Stimulated activated CD4-positive, alpha-beta T cell treated with anti-CD3 and anti-CD28 coated beads, Interleukin-4, amount 100 ng/mL, for 48 hours (primary cell): ENCODE data around the gene RNF14.

Experiments used
- DNase-seq, 2 donors: peaks; one replicate each; pipeline ENCODE4 v3.0.0-alpha.2; 2020; ENCODE audit warnings: low read depth in 2 of 2

RNF14 gene

DNA sequence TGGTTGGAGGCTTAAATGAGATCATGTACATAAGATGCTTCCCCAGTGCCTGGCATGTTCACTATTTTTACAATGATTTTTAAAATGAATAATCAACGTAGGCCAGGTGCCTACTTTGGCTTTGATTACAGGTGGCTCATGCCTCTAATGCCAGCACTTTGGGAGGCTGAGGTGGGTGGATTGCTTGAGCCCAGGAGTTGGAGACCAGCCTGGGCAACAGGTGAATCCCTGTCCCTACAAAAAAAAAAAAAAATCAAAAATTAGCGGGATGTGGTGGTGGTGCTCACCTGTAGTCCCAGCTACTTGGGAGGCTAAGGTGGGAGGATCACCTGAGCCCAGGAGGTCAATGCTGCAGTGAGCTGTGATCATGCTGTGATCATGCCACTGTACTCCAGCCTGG is 20.1 kb upstream of the RNF14 start:
- DNase-seq: no peak

DNA sequence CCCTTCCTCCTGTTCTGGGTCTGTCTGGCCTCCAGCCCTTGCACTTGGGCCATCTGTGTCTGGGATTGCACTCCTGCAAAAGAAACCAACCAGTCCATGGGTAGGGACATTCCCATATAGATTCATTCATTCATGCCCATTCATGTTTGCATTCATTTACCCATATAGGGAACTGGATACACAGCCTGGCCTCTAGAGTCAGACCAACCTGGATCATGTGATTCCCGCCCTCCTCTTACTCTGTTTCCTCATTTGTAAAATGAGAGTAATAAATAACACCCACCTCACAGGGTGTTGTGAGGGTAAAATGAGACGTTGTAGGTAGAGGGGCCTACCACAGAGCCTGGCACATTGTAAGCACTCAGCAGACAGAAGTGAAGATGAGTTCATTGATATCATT is 19.4 kb upstream of the RNF14 start:
- no peak for DNase-seq

DNA sequence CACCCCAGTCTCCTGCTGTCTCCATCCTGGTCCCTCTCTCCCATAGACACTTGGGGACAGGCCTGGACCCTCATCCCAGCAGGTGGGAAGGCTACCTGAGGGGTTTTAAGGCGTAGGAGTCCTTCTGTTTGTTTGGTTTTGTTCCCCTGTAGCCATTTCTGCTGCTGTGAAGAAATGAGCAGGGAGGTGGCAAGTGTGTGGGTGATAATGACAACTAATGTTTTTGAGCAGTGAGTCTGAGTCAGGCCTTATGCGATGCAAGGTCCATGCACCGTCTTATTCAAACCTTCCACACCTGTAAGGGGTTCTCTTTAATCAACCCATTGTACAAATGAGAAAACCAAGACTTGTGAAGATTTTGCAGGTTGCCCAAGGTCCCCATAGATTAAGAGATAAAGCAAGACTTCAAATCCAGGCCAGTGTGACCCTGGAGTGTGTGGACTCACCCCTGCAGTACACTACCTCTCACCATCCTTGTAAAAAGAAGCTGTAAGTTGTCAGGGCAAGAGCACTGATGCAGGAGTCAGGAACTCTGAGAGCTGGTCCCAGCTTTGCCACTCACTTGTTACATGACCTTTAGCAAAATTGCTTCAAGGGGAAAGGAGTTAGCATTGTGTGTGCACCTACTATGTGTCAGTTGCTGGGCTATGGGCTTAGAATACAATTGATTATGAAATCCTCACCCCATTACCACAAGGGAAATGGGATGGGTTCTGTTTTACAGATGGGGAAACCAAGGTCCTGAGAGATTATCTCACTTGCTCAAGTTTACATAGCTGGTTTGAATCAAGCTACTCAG is 18.5 kb upstream of the RNF14 start:
- no peak for DNase-seq

DNA sequence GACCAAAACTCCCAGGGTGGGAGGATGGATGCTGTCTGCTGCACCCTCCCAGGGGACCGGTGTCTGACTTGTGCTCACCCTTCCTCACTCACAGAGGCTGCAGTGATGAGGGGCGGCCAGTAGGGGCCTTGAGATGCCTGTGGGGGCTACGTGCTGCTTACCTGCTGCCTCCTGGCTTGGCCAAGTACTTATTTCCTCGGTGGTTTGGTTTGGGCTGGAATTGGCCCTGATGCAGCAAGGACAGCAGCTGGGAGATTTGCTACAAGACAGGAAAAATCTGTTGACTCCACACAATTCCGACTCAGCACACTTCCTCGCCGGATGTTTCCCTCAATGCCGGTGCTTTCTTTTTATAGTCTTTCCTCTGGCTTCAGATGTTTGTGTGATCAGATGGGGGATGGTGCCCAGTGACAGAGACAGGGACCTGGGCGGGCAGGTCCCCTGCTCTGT is 17.5 kb upstream of the RNF14 start:
- no peak for DNase-seq

DNA sequence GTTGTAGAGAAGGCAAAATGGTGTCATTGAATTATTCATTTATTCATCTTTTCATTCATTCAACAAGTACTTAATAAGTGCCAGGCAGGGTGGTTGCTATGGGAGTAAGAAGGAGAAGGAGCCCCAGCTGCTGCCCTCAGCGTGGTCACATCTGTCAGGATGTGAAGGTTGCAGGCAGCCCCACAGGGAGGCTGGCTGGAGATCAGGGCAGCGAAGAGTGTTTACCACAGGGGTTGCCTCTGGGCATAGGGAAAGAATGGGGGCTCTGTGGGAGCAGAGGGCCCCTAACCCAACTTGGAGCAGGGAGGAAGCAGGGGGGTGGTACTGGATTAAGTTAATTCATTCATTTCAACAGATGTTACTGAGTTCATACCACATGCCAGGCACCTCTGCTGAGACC is 16.9 kb upstream of the RNF14 start:
- DNase-seq: no peak

DNA sequence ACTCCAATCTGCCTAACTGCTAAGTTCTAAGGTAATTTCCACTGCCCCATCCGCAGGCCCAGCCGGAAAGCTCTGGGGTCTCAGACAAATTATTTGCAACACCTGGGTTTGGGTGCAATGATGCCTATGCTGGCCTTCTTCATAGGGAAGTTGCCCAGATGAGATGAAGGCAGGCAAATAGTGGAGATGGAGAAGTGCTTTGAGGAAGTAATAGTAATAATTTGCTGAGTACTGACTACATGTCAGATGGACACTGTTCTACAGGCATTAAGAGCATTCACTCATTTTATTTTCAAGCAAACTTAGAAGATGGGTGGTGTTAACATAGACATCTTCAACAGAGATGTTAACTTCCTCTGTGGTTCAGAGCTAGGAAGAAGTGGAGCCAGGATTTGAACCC is 14.7 kb upstream of the RNF14 start:
- no peak for DNase-seq

DNA sequence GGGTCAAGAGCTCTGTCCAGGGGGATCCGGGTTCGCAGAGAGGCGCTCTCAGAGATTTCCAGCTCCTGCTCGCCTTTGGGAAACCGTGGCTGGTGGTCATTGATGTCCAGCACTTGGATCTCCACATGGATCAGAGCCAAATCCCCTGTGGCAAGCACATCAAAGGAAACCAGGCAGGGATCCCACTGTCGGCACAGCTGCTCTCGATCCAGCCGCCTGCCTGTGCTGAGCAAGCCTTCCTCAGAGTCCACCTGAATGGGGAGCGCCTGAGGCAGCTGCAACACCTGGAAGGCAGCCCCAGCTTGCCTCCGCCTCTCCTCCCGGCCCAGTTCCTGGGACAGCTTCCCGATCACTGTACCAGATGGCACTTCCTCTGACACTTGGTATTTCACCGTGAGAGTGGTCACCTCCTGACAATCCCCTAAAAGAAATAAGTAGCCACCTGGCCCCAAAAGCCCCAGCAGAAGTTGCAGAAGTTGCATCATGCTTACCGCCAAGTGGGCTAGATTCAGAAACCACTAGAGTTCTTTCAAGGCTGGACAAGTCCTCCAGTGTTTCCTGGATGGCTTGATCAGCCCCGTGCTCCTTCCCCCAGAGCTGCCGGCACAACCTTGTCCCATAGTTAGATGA is 11.4 kb upstream of the RNF14 start:
- DNase-seq: no peak

DNA sequence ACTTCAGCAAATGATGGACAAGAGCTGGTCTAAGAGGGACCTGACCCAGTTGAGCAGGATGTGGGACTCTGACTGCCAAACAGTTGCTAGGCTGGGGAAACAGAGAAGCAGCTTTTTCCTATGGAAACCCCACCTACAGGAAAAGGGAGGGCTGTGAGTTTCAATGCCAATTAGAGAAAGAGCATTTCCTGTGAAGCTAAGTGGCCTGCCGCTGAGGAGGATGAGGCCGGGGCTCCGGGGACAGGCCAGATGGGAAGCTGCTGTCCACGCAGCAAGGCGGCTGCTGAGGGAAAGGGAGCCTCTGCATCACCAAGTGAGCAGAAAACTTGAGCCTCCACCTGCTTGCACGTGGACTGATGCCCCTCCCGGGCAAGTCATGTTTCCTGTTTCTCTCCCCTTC is 10.8 kb upstream of the RNF14 start, which contains the start of gene PCDH12:
Gene PCDH12, minus strand, starts transcription at position 90 of the 400 bp plus-strand sequence. CDS start 351 bp downstream, outside the sequence.
- DNase-seq: no peak

DNA sequence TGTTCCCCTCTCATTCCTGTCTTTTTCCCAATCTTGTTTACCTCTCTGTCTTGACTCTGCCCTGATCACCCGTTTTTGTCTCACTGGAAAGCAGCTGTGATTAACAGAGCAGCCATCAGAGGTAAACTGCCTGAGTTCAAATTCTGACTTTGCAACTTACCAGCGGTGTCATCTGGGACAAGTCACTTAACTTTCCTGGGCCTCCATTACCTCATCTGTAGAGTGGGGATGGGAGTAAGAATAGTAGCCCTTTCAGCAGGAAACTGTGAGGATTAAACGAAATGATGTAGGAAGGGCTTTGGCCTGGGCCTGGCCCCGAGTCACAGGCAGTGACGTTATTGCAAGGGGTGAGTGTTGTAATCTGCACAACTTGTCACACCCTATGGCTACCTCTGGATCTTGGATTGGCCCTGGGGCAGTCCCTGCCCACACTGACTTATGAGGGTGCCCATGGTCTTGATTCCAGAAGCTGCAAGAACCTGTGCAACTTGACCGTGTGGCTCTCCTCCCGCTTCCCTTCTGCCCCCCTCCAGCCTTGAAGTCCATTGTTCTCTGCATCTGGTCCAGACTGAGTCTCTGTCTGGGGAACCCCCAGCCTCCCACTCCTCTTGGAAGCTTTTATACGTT is 10.2 kb upstream of the RNF14 start:
- DNase-seq: no peak

DNA sequence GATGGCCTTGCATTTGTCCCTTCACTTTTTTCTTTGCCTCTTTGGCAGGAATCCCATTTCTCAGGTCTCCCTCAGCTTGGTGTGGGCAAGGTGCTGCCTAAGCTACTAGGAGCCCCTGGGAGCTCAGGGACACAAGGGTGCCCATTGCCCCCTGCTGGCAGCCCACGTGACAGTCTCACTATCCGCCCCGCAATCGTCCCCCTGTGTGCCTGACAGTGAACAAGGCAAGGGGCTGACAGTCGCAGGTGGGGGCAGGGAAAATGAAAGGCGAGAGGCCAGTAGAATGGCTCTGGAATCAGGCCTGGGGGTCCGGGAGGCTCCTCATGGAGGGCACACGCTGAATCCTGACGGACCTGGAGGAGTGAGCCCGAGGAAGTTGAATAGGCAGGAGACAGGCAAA is 8.9 kb upstream of the RNF14 start:
- DNase-seq: no peak

DNA sequence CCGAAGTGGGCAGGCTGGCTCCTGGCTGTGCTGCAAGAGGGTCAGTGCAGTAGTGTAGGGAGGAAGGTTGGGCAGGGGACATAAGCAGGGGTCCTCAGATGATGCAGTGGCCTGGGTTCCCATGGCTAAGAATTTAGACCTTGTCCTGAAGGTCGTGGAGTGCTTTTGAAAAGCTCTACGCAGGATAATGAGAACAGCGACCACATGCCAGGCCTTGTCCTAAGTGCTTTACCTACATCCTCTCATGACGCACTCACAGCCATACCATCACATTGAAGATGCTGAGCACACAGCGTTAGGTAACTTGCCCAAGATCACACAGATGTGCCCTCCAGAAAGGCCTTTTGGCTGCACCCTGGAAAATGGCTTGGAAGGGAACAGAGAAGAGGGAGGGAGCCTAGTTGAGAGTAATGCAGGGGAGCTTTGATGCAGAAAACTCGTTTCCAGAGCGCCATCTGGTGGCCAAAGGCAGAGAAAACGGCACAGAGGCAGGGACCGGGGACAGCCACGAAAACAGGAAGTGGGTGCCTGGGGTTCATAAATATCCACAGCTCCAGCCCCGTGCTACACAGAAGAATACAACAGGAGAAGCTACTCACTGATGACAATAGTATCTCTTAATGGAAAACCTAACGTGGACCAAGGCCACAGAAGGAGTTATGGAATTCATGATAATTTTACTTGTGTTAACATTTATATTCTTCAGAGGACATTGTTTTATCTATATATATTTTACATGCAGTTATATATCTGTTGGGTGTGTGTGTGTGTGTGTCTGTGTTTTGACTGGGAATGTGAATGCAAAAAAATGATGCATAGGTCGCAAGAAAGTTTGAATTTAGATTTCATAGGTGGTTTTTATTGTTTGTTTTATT is 8.2 kb upstream of the RNF14 start:
- DNase-seq: peak; percentile 85 to 88

DNA sequence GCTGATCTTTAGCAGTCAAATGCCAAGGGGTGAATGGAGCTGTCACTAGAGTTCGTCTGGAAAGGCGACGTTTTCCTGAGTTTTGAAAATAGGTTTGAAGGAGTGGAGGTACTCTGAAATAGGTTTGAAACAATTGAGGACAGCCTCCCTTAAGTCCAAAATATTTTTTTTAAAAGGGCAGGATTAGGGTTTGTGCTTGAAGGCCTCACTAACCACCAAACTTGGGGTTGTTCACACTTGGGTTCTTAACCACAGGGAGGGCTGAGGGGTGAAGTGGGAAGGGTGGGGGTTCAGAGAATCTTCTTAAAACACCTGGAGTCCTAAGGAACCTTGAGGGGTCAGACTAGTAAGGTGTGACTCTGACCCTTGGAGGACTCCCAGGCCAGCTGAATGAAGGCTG is 7.4 kb upstream of the RNF14 start:
- DNase-seq: no peak

DNA sequence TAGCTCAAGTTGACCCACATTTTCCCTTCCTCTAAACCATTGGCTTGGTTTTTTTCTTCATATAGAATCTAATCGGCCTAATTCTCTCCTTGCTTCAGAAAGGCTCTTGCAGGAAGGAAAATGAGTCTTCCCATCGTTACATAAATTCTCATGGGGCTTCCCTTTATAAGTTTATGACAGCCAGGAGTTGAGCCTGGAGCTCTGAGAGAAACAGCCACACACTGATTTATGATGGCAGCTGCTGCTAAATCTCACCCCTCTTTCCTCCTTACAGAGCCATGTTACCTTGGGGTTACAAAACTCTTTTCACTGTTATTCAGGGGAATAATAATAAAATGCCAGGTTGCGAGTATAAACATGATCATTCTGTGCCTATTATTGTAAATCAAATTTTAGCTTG is 5.2 kb upstream of the RNF14 start:
- no peak for DNase-seq

DNA sequence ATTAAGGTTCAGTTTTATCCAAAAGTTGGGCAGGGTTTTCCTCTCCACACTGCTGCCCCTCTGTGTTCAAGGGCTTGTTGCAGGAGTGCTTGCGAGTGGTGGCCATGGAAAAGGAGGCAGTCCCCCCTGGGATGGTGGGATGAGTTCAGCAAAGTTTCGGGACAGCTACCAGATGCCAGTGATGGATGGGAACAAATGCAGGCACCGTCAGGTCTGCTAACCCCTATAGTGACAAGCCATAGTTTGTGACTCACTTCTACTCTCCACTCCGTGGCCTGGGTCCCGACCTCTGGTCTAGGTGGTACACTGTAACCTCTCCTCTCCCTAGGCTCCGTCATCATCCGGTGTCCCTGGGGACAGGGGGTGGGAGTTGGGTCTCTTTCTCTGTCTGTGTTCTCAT is 3.8 kb upstream of the RNF14 start:
- no peak for DNase-seq

DNA sequence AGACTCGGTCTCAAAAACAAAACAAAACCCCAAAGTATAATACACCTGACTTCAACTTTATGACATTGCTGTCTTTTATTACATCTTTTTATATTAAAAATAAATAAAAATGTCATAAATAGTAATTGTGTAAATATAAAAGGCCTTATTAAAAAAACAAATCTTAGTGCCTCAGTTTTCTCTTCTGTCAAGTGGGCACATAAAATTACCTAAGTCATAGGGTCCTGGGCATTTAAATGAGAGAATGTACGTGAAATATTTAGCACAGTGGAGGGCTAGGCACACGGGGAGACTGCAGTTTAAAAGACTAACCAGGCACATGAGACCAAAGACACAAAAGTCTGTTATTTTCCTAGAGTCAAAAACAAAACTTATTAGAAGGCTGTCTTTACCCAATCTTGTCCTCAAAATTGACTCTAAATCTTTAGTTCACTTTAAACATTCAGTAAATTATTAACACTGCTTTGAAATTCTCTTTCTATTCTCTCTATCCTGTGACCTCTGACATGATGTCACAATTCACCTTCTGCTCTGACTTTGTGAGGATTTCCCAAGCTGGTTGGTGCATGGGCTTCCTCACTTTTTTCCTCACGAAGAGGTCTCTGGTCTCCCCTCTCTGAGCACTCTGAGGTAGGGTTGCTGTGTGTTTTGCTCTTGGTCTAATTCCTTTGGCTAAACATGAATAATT is 2.5 kb upstream of the RNF14 start:
- no peak for DNase-seq

DNA sequence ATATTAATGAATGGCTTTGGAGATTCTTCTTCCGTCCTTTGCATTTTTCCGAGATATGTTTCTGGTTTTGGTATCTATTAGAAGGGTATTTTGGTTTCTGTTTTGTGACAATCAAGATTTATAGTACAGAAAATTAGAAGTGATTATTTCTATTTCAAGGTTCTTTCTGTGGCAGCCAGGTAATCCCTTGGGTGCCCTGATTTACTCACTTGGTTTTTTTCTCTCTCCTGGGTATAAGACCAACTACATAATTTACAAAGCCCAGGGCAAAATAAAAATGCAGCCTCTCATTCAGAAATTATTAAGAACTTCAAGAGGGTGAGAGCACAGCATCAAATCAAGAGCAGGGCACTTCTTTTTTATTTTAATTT is 2.0 kb upstream of the RNF14 start:
- DNase-seq: no peak

DNA sequence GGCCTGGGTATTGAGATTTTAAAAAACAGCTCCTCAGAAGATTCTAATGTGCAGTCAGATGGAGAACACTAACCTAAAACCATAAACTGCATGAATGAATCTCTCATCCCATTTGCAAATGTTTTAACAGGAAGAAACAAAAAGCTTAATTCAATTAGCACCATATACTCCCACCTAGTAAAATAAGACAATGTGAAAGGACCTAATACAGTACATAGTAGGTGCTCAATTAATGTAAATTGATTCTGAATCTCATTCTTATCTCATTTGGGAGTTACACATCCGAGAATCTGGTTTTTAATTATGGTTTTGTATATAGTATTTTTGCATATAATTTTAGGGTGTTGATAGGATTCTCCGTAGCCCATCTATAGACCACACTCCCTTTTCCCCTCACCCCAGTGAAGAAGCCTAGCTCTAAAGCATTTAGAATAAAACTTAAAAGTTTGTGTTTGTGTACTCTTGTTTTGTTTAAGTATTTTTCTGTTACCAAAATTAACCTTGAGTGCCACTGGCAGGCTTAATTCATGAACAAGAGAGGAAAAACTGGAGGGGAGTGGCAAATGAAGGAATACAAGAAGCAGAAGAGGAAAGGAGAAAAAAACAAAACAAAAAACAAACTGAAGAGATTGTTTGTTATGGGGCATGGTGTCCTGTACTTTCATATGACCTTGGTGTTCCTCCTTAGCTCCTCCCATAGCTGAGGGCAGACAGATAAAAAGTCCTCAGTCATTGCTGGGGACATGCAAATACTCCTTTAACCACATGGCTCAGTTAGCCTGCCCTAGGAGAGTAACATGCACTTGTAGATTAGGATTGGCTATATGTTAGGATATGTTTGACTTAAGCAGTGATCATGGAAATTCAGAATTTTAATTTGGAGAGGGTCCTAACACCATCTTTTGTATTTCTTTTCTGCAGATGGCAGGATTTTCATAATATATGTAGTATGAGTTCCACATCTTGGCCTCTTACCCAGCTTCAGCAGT is 1.2 kb downstream of the RNF14 start:
- DNase-seq: no peak

DNA sequence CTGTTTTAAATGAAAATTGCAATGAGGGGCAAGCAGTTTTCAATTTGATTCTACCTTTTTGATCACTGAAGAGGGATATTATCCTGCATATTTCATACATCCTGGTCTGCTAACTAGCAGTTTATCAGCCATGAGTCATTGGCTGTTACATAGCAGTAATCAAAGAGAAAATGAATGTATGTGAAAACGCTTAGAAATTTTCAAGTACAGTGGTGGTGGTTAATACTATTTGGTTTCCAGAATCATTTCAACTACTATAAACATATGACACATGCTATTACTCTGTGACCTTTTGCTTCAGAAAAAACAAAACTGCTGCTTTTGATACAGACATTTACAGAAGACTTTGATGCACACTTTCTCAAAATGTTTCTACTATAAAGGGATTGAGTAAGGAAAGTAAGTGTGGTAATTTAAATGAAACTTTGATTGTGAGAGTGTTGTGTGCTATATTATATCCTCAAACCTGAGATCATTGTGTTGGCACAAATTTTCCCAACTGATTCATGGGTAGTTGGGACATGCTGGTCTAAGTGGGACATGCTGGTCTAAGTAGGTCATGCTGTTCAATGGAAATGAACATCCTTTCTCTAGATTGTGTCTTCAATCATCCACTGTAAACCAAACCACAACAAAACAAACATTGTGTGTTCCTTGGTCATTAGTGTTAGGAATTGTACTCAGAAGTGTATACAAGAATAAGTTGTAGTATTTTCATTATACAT is 5.1 kb downstream of the RNF14 start:
- no peak for DNase-seq

DNA sequence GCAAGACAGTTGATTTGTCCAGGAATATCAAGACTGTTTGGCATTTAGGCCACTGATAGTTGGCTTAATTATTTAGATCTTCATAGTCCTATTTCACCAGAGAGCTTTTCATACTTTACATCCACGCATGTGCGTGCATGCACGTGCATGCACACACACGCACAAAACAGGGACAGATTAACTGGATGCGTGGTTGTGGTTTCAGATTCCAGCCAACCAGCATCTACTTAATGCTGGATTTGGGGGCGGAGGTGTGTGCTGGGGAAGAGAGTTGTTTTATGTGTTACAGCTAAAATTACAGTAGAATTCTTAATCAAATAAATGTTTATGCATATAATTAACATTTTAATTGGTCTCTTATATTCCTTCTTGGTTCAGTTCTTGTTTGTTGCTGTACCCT is 7.3 kb downstream of the RNF14 start:
- DNase-seq: no peak

DNA sequence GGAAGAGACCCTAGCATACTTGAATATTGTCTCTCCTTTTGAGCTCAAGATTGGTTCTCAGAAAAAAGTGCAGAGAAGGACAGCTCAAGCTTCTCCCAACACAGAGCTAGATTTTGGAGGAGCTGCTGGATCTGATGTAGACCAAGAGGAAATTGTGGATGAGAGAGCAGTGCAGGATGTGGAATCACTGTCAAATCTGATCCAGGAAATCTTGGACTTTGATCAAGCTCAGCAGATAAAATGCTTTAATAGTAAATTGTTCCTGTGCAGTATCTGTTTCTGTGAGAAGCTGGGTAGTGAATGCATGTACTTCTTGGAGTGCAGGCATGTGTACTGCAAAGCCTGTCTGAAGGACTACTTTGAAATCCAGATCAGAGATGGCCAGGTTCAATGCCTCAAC is 9.5 kb downstream of the RNF14 start:
- DNase-seq: no peak
